ENCODE measurements around the gene HNMT.

Gene HNMT

GRCh38 chr2:137959166-137959565 lies 5.1 kb upstream of the HNMT start:
- ChIA-PET POLR2A (no interaction called here), CTCF (no interaction called here)

GRCh38 chr2:137960223-137960622 lies 4.0 kb upstream of the HNMT start:
- POLR2A ChIA-PET: no interaction called here
- CTCF ChIA-PET: interaction anchor here (1.3 kb wide), 1 partner anchor 867 kb away, joined by 4 read pairs; no protein-coding TSS in a partner anchor
- TF ChIP-seq CTCF (IDR thresholded peaks at IDR 0.05; ENCODE audit: control extremely low read depth, extremely low read depth, low read depth, missing control alignments): no peak
- no peak for DNase-seq (ENCODE audit: extremely low spot score)

More at GRCh38 chr2:137959166-137959565, 5.1 kb upstream of the HNMT start:
- TF ChIP-seq CTCF (IDR thresholded peaks at IDR 0.05; ENCODE audit: control extremely low read depth, extremely low read depth, low read depth, missing control alignments): no peak
- no peak for DNase-seq (ENCODE audit: extremely low spot score)

- POLR2A ChIA-PET: no interaction called here
- CTCF ChIA-PET: interaction anchor here (1.4 kb wide), 1 partner anchor 13 kb away, joined by 3 read pairs; no protein-coding TSS in a partner anchor
- TF ChIP-seq CTCF (IDR thresholded peaks at IDR 0.05; ENCODE audit: control extremely low read depth, extremely low read depth, low read depth, missing control alignments): no peak
- DNase-seq (ENCODE audit: extremely low spot score): no peak
Observed at GRCh38 chr2:137961602-137962001, 2.7 kb upstream of the HNMT start.

GRCh38 chr2:137963535-137964065 lies 673 bp upstream of the HNMT start:
- TF ChIP-seq CTCF (IDR thresholded peaks at IDR 0.05; ENCODE audit: control extremely low read depth, extremely low read depth, low read depth, missing control alignments): no peak

GRCh38 chr2:137964859-137965459 lies 686 bp downstream of the HNMT start:
- POLR2A ChIA-PET: no interaction called here
- TF ChIP-seq CTCF (IDR thresholded peaks at IDR 0.05; ENCODE audit: control extremely low read depth, extremely low read depth, low read depth, missing control alignments): no peak
- no peak for DNase-seq (ENCODE audit: extremely low spot score)
- CTCF ChIA-PET: interaction anchor here (0.8 to 1.3 kb wide), 4 partner anchors 14 to 25 kb away, joined by 3 to 4 read pairs (median 3); no protein-coding TSS in a partner anchor

More at GRCh38 chr2:137963535-137964065, 673 bp upstream of the HNMT start:
- ChIA-PET POLR2A (interaction anchor here (0.6 kb wide), 1 partner anchor 689 kb away, joined by 7 read pairs; no protein-coding TSS in a partner anchor), CTCF (interaction anchor here (0.8 to 1.5 kb wide), 6 partner anchors 11 to 26 kb away, joined by 3 to 5 read pairs (median 3); no protein-coding TSS in a partner anchor)
- DNase-seq (ENCODE audit: extremely low spot score): no peak

- POLR2A ChIA-PET: no interaction called here
- no peak for TF ChIP-seq CTCF (IDR thresholded peaks at IDR 0.05; ENCODE audit: control extremely low read depth, extremely low read depth, low read depth, missing control alignments)
- CTCF ChIA-PET: interaction anchor here (1.3 kb wide), 1 partner anchor 17 kb away, joined by 4 read pairs; no protein-coding TSS in a partner anchor
- DNase-seq (ENCODE audit: extremely low spot score): no peak
Observed at GRCh38 chr2:137966043-137966442, 1.8 kb downstream of the HNMT start.

All from GM10248 (cell line).